Adrenal gland (tissue), 5 donors: ENCODE data around the gene ZFYVE16.
A peak's percentile ranks its signal among the peaks of the same experiment; 100 is the strongest.

Experiments
- POLR2A ChIP-seq, 2 donors: fragments of 450-650 bp; IDR thresholded peaks; one replicate each; pipeline ENCODE4 v1.6.1; 2017; ENCODE audit warnings: antibody characterized with exemption in 2 of 2, mild to moderate bottlenecking in 2 of 2, moderate library complexity in 1 of 2
- TF ChIP-seq, protein P1 (sequence below), 6 experiments: fragments of 450-650 bp in 4 of 6; fragments of 200-600 bp in 2 of 6; sonication (generic) in 1 of 6; IDR thresholded peaks; 1 replicate in 5 of 6; 2 replicates in 1 of 6; pipeline versions ENCODE4 v1.5.1 to v1.8.0; 2016 to 2021; ENCODE audit warnings: antibody characterized with exemption in 6 of 6, mild to moderate bottlenecking in 2 of 6, moderate library complexity in 1 of 6
- donor health status: DM: no; HTN: no; CAD: no.

GRCh38 chr5:80407735-80408483 is at the start of gene ZFYVE16:
- TF ChIP-seq, protein P1, sequence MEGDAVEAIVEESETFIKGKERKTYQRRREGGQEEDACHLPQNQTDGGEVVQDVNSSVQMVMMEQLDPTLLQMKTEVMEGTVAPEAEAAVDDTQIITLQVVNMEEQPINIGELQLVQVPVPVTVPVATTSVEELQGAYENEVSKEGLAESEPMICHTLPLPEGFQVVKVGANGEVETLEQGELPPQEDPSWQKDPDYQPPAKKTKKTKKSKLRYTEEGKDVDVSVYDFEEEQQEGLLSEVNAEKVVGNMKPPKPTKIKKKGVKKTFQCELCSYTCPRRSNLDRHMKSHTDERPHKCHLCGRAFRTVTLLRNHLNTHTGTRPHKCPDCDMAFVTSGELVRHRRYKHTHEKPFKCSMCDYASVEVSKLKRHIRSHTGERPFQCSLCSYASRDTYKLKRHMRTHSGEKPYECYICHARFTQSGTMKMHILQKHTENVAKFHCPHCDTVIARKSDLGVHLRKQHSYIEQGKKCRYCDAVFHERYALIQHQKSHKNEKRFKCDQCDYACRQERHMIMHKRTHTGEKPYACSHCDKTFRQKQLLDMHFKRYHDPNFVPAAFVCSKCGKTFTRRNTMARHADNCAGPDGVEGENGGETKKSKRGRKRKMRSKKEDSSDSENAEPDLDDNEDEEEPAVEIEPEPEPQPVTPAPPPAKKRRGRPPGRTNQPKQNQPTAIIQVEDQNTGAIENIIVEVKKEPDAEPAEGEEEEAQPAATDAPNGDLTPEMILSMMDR (IDR thresholded peaks at IDR 0.05), result peak in 5 of 6 experiments; percentile 46 to 71 (median 63)
- TF ChIP-seq POLR2A (IDR thresholded peaks at IDR 0.05), result peak; percentile 70 to 95
